ENCODE results near the gene DR1. TPM values are rescaled to one million over a fixed set of nuclear protein-coding genes. Genes with fewer than 3 reads are reported as not detected.

Gene DR1
- total and polyA plus RNA-seq, 2 of the 8 experiments (the other 6 are each of a cell fraction or from before 2014, with no cell fraction given) = 13.1 to 62.3 TPM

DNA sequence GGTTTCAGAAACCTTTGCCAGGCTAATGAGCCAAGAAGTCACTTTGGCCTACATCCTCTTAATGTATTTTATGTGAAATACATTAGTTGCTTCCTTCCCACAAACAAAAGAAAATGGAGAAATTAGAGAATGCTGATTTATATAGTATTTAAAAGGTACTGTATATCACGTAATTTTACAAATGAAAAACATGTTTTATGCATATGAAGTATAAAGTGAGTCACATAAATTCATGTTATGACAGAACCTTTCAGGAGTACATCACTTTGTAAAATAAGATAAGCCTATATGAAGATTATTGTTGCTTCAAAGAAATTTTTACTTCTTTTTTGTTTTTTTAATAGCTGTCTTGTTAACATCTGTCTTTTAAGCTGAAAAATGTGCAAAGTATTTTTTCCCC lies 4.6 kb downstream of the DR1 start (continued):
- TF ChIP-seq, protein P1, sequence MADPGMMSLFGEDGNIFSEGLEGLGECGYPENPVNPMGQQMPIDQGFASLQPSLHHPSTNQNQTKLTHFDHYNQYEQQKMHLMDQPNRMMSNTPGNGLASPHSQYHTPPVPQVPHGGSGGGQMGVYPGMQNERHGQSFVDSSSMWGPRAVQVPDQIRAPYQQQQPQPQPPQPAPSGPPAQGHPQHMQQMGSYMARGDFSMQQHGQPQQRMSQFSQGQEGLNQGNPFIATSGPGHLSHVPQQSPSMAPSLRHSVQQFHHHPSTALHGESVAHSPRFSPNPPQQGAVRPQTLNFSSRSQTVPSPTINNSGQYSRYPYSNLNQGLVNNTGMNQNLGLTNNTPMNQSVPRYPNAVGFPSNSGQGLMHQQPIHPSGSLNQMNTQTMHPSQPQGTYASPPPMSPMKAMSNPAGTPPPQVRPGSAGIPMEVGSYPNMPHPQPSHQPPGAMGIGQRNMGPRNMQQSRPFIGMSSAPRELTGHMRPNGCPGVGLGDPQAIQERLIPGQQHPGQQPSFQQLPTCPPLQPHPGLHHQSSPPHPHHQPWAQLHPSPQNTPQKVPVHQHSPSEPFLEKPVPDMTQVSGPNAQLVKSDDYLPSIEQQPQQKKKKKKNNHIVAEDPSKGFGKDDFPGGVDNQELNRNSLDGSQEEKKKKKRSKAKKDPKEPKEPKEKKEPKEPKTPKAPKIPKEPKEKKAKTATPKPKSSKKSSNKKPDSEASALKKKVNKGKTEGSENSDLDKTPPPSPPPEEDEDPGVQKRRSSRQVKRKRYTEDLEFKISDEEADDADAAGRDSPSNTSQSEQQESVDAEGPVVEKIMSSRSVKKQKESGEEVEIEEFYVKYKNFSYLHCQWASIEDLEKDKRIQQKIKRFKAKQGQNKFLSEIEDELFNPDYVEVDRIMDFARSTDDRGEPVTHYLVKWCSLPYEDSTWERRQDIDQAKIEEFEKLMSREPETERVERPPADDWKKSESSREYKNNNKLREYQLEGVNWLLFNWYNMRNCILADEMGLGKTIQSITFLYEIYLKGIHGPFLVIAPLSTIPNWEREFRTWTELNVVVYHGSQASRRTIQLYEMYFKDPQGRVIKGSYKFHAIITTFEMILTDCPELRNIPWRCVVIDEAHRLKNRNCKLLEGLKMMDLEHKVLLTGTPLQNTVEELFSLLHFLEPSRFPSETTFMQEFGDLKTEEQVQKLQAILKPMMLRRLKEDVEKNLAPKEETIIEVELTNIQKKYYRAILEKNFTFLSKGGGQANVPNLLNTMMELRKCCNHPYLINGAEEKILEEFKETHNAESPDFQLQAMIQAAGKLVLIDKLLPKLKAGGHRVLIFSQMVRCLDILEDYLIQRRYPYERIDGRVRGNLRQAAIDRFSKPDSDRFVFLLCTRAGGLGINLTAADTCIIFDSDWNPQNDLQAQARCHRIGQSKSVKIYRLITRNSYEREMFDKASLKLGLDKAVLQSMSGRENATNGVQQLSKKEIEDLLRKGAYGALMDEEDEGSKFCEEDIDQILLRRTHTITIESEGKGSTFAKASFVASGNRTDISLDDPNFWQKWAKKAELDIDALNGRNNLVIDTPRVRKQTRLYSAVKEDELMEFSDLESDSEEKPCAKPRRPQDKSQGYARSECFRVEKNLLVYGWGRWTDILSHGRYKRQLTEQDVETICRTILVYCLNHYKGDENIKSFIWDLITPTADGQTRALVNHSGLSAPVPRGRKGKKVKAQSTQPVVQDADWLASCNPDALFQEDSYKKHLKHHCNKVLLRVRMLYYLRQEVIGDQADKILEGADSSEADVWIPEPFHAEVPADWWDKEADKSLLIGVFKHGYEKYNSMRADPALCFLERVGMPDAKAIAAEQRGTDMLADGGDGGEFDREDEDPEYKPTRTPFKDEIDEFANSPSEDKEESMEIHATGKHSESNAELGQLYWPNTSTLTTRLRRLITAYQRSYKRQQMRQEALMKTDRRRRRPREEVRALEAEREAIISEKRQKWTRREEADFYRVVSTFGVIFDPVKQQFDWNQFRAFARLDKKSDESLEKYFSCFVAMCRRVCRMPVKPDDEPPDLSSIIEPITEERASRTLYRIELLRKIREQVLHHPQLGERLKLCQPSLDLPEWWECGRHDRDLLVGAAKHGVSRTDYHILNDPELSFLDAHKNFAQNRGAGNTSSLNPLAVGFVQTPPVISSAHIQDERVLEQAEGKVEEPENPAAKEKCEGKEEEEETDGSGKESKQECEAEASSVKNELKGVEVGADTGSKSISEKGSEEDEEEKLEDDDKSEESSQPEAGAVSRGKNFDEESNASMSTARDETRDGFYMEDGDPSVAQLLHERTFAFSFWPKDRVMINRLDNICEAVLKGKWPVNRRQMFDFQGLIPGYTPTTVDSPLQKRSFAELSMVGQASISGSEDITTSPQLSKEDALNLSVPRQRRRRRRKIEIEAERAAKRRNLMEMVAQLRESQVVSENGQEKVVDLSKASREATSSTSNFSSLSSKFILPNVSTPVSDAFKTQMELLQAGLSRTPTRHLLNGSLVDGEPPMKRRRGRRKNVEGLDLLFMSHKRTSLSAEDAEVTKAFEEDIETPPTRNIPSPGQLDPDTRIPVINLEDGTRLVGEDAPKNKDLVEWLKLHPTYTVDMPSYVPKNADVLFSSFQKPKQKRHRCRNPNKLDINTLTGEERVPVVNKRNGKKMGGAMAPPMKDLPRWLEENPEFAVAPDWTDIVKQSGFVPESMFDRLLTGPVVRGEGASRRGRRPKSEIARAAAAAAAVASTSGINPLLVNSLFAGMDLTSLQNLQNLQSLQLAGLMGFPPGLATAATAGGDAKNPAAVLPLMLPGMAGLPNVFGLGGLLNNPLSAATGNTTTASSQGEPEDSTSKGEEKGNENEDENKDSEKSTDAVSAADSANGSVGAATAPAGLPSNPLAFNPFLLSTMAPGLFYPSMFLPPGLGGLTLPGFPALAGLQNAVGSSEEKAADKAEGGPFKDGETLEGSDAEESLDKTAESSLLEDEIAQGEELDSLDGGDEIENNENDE (IDR thresholded peaks at IDR 0.05; ENCODE audit: insufficient replicate concordance, low read length) = no peak
- TF ChIP-seq, protein P2, sequence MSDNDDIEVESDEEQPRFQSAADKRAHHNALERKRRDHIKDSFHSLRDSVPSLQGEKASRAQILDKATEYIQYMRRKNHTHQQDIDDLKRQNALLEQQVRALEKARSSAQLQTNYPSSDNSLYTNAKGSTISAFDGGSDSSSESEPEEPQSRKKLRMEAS (IDR thresholded peaks at IDR 0.05) = no peak
- TF ChIP-seq CTBP2 (IDR thresholded peaks at IDR 0.05; ENCODE audit: borderline replicate concordance, insufficient read depth, insufficient read length, low read length) = no peak
